Measurements from ENCODE around the gene AZU1.

GRCh38 chr19:867301-867793, 39.7 kb downstream of the AZU1 start:
- TF ChIP-seq POLR2A (IDR thresholded peaks at IDR 0.05; ENCODE audit: low read depth, low read length), result no peak
- no peak for TF ChIP-seq POLR2AphosphoS5 (IDR thresholded peaks at IDR 0.05; ENCODE audit: low read depth, low read length)
